Neural progenitor cell (in vitro differentiated cells): ENCODE data around the gene CFAP299.

Source experiments
- CTCF ChIP-seq: fragments of 200-600 bp; sonication (generic); IDR thresholded peaks from 2 replicates; pipeline ENCODE4 v1.5.1; 2017; ENCODE audit warnings: antibody characterized with exemption, mild to moderate bottlenecking
- EZH2 ChIP-seq: fragments of 200-600 bp; sonication (generic); IDR thresholded peaks from 2 replicates; pipeline ENCODE4 v1.6.1; 2017; ENCODE audit warnings: antibody characterized with exemption, mild to moderate bottlenecking, moderate library complexity
- EZH2phosphoT487 ChIP-seq: fragments of 200-600 bp; sonication (generic); IDR thresholded peaks from 2 replicates; pipeline ENCODE4 v1.6.1; 2017; ENCODE audit warnings: antibody characterized with exemption

DNA sequence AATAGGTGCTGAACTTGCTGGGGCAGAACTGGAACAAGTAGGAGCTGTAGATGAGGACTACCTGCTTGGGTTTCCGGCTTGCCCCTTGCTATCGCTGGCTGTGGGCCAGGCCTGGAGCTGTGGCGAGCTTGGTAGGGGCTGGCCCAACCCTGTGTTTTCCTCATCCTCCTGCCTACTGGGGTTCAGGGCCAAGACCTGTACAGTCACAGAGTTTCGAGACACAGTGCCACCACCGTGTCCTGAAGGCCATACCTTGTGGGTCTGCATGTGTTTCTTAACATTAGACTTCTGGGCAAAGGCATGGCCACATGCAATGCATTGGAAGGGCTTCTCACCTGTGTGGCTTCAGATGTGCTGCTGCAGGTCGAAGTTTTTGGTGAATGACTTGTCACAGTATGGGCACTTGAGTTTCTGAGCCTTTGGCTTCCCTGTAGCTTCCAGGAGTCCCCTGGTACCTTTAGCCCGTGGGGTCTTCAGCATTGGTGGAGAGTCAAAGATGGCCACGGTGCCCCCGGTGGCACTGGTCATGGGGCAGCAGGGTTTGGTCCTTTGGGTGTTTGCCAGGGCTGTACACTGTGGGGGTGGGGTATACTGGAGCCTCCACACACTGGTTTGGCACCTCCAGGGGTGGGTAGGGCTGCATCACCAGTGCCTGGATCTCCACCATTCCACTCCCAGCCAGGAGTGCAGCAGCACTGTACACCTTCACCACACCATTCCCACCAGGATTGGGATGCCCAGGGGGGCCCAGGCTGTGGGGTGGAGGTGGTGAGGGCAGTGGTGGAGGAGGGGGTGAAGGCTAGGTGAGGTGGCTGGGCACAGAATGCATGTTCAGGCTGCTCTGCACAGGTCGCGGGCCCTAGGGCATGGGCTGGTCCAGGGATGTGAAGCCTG lies 52.1 kb downstream of the CFAP299 start:
- TF ChIP-seq EZH2phosphoT487 (no peak), CTCF (no peak), EZH2 (no peak)
